Right lobe of liver (tissue), 4 donors: Measurements from ENCODE around the gene MRFAP1L1.

ENCODE experiments used
- CTCF ChIP-seq, 4 donors: fragments of 200-600 bp in 3 of 4; fragments of 450-650 bp in 1 of 4; IDR thresholded peaks; one replicate each; pipeline versions ENCODE4 v1.5.1 to v1.8.0; 2016 to 2022; ENCODE audit warnings: antibody characterized with exemption in 4 of 4, mild to moderate bottlenecking in 2 of 4
- POLR2A ChIP-seq: fragments of 450-650 bp; IDR thresholded peaks from one replicate; pipeline ENCODE4 v1.6.1; 2017; ENCODE audit warnings: antibody characterized with exemption, mild to moderate bottlenecking
- donor health status: DM: no; HTN: no; CAD: no.
- donor health status: DM: no; HTN: no; CAD: no.
- donor health status: DM: no; HTN: yes; CAD: no.

GRCh38 chr4:6722891-6723290, 13.2 kb upstream of the MRFAP1L1 start:
- no peak for TF ChIP-seq CTCF (IDR thresholded peaks at IDR 0.05)
- no peak for TF ChIP-seq POLR2A
